ENCODE measurements around the gene NECTIN1. TPM values are rescaled to one million over a fixed set of nuclear protein-coding genes. Genes with fewer than 3 reads are reported as not detected.

Gene NECTIN1
- total RNA-seq, 2 donors from 2014 or later: 29.3 to 45.3 TPM

GRCh38 chr11:119686177-119686882 lies 42.7 kb downstream of the NECTIN1 start:
- Histone ChIP-seq H3K27ac (ENCODE audit: low read depth, low read length) (no peak overlapping the region), H3K4me3 (ENCODE audit: low read length) (no peak overlapping the region), H3K9me3 (ENCODE audit: control insufficient read depth, low read length) (no peaks in the 10 kb centered on the region), H3K36me3 (ENCODE audit: control insufficient read depth, insufficient read depth, low read length) (no peaks in the 10 kb centered on the region), H3K27me3 (ENCODE audit: control insufficient read depth, insufficient read depth, low read length, poor library complexity, severe bottlenecking) (no peaks in the 10 kb centered on the region), H3K4me1 (ENCODE audit: control insufficient read depth, insufficient read depth, low read length) (peaks cover 15% of the 10 kb centered on the region), H3K9ac (ENCODE audit: extremely low read depth, low read length, poor library complexity, severe bottlenecking) (no peak overlapping the region)
- Mint-ChIP-seq H3K4me3 (no peak overlapping the region), H3K9me3 (no peaks in the 10 kb centered on the region), H3K4me1 (peaks cover 38% of the 10 kb centered on the region), H3K27me3 (ENCODE audit: insufficient read depth) (no peaks in the 10 kb centered on the region), H3K36me3 (ENCODE audit: low read depth) (no peaks in the 10 kb centered on the region), H3K27ac (no peak overlapping the region)
- DNase-seq: no peak
- WGBS, 2 experiments (ENCODE audit: insufficient coverage in 1 of 2, insufficient read length in 1 of 2): 94 to 97% methylated on average over 12 to 19 of the region's 19 CpGs
- TF ChIP-seq, protein P1, sequence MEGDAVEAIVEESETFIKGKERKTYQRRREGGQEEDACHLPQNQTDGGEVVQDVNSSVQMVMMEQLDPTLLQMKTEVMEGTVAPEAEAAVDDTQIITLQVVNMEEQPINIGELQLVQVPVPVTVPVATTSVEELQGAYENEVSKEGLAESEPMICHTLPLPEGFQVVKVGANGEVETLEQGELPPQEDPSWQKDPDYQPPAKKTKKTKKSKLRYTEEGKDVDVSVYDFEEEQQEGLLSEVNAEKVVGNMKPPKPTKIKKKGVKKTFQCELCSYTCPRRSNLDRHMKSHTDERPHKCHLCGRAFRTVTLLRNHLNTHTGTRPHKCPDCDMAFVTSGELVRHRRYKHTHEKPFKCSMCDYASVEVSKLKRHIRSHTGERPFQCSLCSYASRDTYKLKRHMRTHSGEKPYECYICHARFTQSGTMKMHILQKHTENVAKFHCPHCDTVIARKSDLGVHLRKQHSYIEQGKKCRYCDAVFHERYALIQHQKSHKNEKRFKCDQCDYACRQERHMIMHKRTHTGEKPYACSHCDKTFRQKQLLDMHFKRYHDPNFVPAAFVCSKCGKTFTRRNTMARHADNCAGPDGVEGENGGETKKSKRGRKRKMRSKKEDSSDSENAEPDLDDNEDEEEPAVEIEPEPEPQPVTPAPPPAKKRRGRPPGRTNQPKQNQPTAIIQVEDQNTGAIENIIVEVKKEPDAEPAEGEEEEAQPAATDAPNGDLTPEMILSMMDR (conservative IDR thresholded peaks at IDR 0.05): no peak

DNA sequence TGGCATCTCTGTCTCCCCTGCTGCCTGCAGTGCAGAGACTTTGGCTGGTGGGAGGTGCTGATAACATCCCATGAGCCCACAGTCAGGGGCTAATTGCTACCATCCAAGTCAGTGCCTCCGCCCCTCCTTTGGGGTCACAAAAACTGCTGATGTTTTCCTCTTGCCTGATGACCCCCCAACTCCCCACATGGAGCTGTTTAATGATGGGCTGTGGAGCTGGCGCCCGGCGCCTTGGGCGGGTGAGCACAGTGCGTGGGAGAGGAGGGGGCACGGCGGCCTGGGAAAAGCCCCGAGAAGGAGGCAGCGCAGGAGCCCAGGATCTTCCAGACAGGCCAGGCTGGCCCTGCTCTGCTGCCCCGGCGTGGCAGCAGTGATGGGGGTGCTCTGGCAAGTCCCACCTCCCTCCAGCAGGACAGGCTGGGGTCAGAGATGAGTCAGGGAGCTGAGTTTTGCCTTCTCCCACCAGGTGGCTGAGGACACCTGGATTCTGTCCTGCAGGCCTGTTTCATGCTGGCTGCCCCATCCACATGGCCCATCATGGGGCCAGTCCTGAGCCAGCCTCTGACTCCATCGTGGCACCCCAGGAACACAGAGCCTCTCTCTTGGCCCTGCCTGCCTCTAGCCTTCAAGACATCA lies 43.8 kb downstream of the NECTIN1 start:
- Mint-ChIP-seq H3K4me1 (peaks cover 38% of the 10 kb centered on the region), H3K9me3 (no peaks in the 10 kb centered on the region), H3K27ac (no peak overlapping the region), H3K36me3 (ENCODE audit: low read depth) (no peaks in the 10 kb centered on the region), H3K4me3 (no peak overlapping the region), H3K27me3 (ENCODE audit: insufficient read depth) (no peaks in the 10 kb centered on the region)
- H3K36me3 ChIP-seq (ENCODE audit: control insufficient read depth, insufficient read depth, low read length): no peaks in the 10 kb centered on the region
- no peak overlapping the region for H3K4me3 ChIP-seq (ENCODE audit: low read length)
- H3K27me3 ChIP-seq (ENCODE audit: control insufficient read depth, insufficient read depth, low read length, poor library complexity, severe bottlenecking): no peaks in the 10 kb centered on the region
- TF ChIP-seq, protein P1 (conservative IDR thresholded peaks at IDR 0.05): peak; percentile 31
- no peak overlapping the region for H3K9ac ChIP-seq (ENCODE audit: extremely low read depth, low read length, poor library complexity, severe bottlenecking)
- DNase-seq: no peak
- no peak overlapping the region for H3K27ac ChIP-seq (ENCODE audit: low read depth, low read length)
- H3K4me1 ChIP-seq (ENCODE audit: control insufficient read depth, insufficient read depth, low read length): peaks cover 15% of the 10 kb centered on the region
- 94 to 97% methylated on average over 12 to 13 of the region's 13 CpGs for WGBS, 2 experiments (ENCODE audit: insufficient coverage in 1 of 2, insufficient read length in 1 of 2)
- no peaks in the 10 kb centered on the region for H3K9me3 ChIP-seq (ENCODE audit: control insufficient read depth, low read length)

- WGBS, 2 experiments (ENCODE audit: insufficient coverage in 1 of 2, insufficient read length in 1 of 2): 73 to 77% methylated on average over 10 to 14 of the region's 15 CpGs
- Mint-ChIP-seq H3K4me1 (peaks cover 38% of the 10 kb centered on the region), H3K36me3 (ENCODE audit: low read depth) (peaks cover 4% of the 10 kb centered on the region), H3K27me3 (ENCODE audit: insufficient read depth) (no peaks in the 10 kb centered on the region), H3K4me3 (no peak overlapping the region), H3K27ac (peak overlapping the region; percentile 78), H3K9me3 (no peaks in the 10 kb centered on the region)
- Histone ChIP-seq H3K4me1 (ENCODE audit: control insufficient read depth, insufficient read depth, low read length) (peaks cover 15% of the 10 kb centered on the region), H3K9ac (ENCODE audit: extremely low read depth, low read length, poor library complexity, severe bottlenecking) (no peak overlapping the region), H3K4me3 (ENCODE audit: low read length) (no peak overlapping the region), H3K27ac (ENCODE audit: low read depth, low read length) (no peak overlapping the region), H3K9me3 (ENCODE audit: control insufficient read depth, low read length) (no peaks in the 10 kb centered on the region), H3K27me3 (ENCODE audit: control insufficient read depth, insufficient read depth, low read length, poor library complexity, severe bottlenecking) (no peaks in the 10 kb centered on the region), H3K36me3 (ENCODE audit: control insufficient read depth, insufficient read depth, low read length) (no peaks in the 10 kb centered on the region)
- DNase-seq: peak; percentile 80
- TF ChIP-seq, protein P1 (conservative IDR thresholded peaks at IDR 0.05): no peak
Observed at GRCh38 chr11:119684361-119685110, 44.5 kb downstream of the NECTIN1 start.

Data from endodermal cell (in vitro differentiated cells).